A549 (cell line): ENCODE measurements around the gene DIP2C. TPM values are rescaled to one million over a fixed set of nuclear protein-coding genes. Genes with fewer than 3 reads are reported as not detected.
"Not testable (repeated sequence)": the region's sequence is repeated elsewhere in the genome, so short reads cannot be mapped to it uniquely, and the experiment has no call there.

ENCODE experiments used
- ATAC-seq, 2 experiments: fragments of 200-7000 bp in 1 of 2; fragments of >200 bp in 1 of 2; cut with Nextera tagmentation in 1 of 2; cut with Tn5 transposase in 1 of 2; 3 replicates each; pipeline versions ENCODE4 v1.8.0 to v1.9.1; 2018 to 2020; ENCODE audit warnings: mild to moderate bottlenecking in 1 of 2, moderate library complexity in 1 of 2
- CTCF ChIA-PET: fragments of 300-600 bp; sonication (Branson Sonifier 250); formaldehyde crosslinking; extraction: SDS; loops from one replicate; lab custom pipeline; 2021; ENCODE audit warnings: antibody characterized with exemption, inconsistent platforms; lab: Yijun Ruan, JAX
- POLR2A ChIA-PET: fragments of 350-600 bp; formaldehyde crosslinking; extraction: SDS; loops from one replicate; lab custom pipeline; 2021; ENCODE audit warnings: antibody characterized with exemption, inconsistent platforms; lab: Yijun Ruan, JAX
- DNase-seq, 2 experiments: peaks; one replicate each; pipeline versions ENCODE4 v3.0.0 to v3.0.0-alpha.2; 2011 to 2016; ENCODE audit warnings: low read depth in 1 of 2, low spot score in 1 of 2
- FAIRE-seq: peaks from 2 replicates; lab custom pipeline; 2011; peaks lifted over from hg19 to GRCh38; lab: Jason Lieb, UNC
- H3K27ac ChIP-seq, 2 experiments: fragments of >200 bp; sonication (Bioruptor Twin); formaldehyde crosslinking; 3 replicates each; pipeline ENCODE4 v1.5.1; 2016 to 2017
- H3K4me1 ChIP-seq: fragments of >200 bp; sonication (Bioruptor Twin); formaldehyde crosslinking; 3 replicates; pipeline ENCODE4 v1.6.1; 2016
- H3K4me2 ChIP-seq: fragments of >200 bp; sonication (Bioruptor Twin); formaldehyde crosslinking; 3 replicates; pipeline ENCODE4 v1.6.1; 2016
- H3K4me3 ChIP-seq: fragments of >200 bp; sonication (Bioruptor Twin); formaldehyde crosslinking; 3 replicates; pipeline ENCODE4 v1.5.1; 2016
- H3K9me3 ChIP-seq: fragments of >200 bp; sonication (Bioruptor Twin); formaldehyde crosslinking; 3 replicates; pipeline ENCODE4 v1.6.1; 2016
- BHLHE40 ChIP-seq: IDR thresholded peaks from 2 replicates; pipeline ENCODE4 v1.6.1; 2012; ENCODE audit warnings: low read depth, low read length, inconsistent platforms
- CBX2 ChIP-seq: fragments of 200-600 bp; sonication (generic); IDR thresholded peaks from 2 replicates; pipeline ENCODE4 v1.6.1; 2016; ENCODE audit warnings: low read depth, mild to moderate bottlenecking, borderline replicate concordance
- CHD4 ChIP-seq: fragments of 200-600 bp; sonication (generic); IDR thresholded peaks from 2 replicates; pipeline ENCODE4 v1.6.1; 2016; ENCODE audit warnings: antibody characterized with exemption, mild to moderate bottlenecking, borderline replicate concordance
- CTCF ChIP-seq: fragments of >200 bp; sonication (Bioruptor Twin); formaldehyde crosslinking; IDR thresholded peaks from 3 replicates; pipeline ENCODE4 v1.5.1; 2016
- E2F6 ChIP-seq: IDR thresholded peaks from 2 replicates; pipeline ENCODE4 v1.6.1; 2012; ENCODE audit warnings: low read depth, borderline replicate concordance
- FOSL2 ChIP-seq, 2 experiments: fragments of 450-650 bp in 1 of 2; fragments of >200 bp in 1 of 2; sonication (Bioruptor Twin) in 1 of 2; formaldehyde crosslinking; IDR thresholded peaks; 2 replicates each; pipeline versions ENCODE4 v1.5.0 to v1.6.1; 2016 to 2020; ENCODE audit warnings: mild to moderate bottlenecking in 1 of 2, moderate library complexity in 1 of 2
- HOXB13 ChIP-seq: fragments of 250-450 bp; sonication (Bioruptor Pico); IDR thresholded peaks from 2 replicates; pipeline ENCODE4 v1.5.0; 2020; ENCODE audit warnings: low read depth, mild to moderate bottlenecking, moderate library complexity
- HOXB5 ChIP-seq: fragments of 250-450 bp; sonication (Bioruptor Pico); IDR thresholded peaks from 2 replicates; pipeline ENCODE4 v1.5.0; 2020; ENCODE audit warnings: mild to moderate bottlenecking, moderate library complexity
- JUNB ChIP-seq: fragments of >200 bp; sonication (Bioruptor Twin); formaldehyde crosslinking; IDR thresholded peaks from 2 replicates; pipeline ENCODE4 v1.6.1; 2016
- MAFK ChIP-seq: fragments of 450-650 bp; IDR thresholded peaks from 2 replicates; pipeline ENCODE4 v1.6.1; 2014; ENCODE audit not compliant: partially characterized antibody
- MYC ChIP-seq: IDR thresholded peaks from 2 replicates; pipeline ENCODE4 v1.6.1; 2012; ENCODE audit warnings: mild to moderate bottlenecking, inconsistent platforms, low read length, improper control_type of control experiment, borderline replicate concordance
- NR3C1 ChIP-seq: fragments of >200 bp; sonication (Bioruptor Twin); formaldehyde crosslinking; IDR thresholded peaks from 3 replicates; pipeline ENCODE4 v1.6.1; 2017
- PBX3 ChIP-seq: IDR thresholded peaks from 2 replicates; pipeline ENCODE4 v1.6.1; 2012
- TP53 ChIP-seq: fragments of 250-450 bp; sonication (Bioruptor Pico); IDR thresholded peaks from 2 replicates; pipeline ENCODE4 v1.5.0; 2021; ENCODE audit warnings: mild to moderate bottlenecking, moderate library complexity
- WGBS: methylation state at CpG from one replicate; pipeline ENCODE4 v1.1.6; 2017; ENCODE audit errors: missing lambda C conversion rate; 5-methylcytosine and 5-hydroxymethylcytosine counted together
- polyA plus RNA-seq, 4 experiments: library from polyadenylated mRNA; depleted of rRNA in 3 of 4; stranded (reverse); fragments of >200 nt; fragmentation: RNase III in 1 of 4; extraction: RNeasy Plus Mini Kit Qiagen cat#74134 plus additional on column Dnase treatment in 1 of 4; gene quantifications; 2 replicates in 3 of 4; 3 replicates in 1 of 4; pipeline ENCODE4 v1.2.3, GENCODE V29; 2011 to 2017

DIP2C gene
- polyA plus RNA-seq, 2 of the 4 experiments (the other 2 are of a cell fraction): 3.7 to 5.0 TPM

- no peak for TF ChIP-seq HOXB5 (CRISPR knock-in tag)
- TF ChIP-seq E2F6: no peak
- TF ChIP-seq BHLHE40: no peak
- TF ChIP-seq PBX3: no peak
- 81% methylated on average over 11 of the region's 11 CpGs for WGBS
- FAIRE-seq (no peak), ATAC-seq (peak in 1 of 2 experiments; percentile 17; a peak in 1 of 6 replicates), DNase-seq (no peak)
- peaks cover 11% of the 10 kb centered on the region; the same call in 2 of the 3 replicates for H3K4me1 ChIP-seq
- no peaks in the 10 kb centered on the region for H3K9me3 ChIP-seq
- H3K27ac ChIP-seq: no peak overlapping the region
- H3K4me3 ChIP-seq: no peak overlapping the region
- CTCF ChIA-PET: interaction anchor here (1.0 kb wide), 1 partner anchor 22 kb away, joined by 3 read pairs; no protein-coding TSS in a partner anchor
- H3K4me2 ChIP-seq: no peak overlapping the region
- POLR2A ChIA-PET: no interaction called here
Measured at GRCh38 chr10:451021-451471, 238.4 kb downstream of the DIP2C start.

- Histone ChIP-seq H3K4me2 (no peak overlapping the region), H3K9me3 (no peaks in the 10 kb centered on the region), H3K4me1 (peaks cover 11% of the 10 kb centered on the region; the same call in 2 of the 3 replicates), H3K27ac (no peak overlapping the region), H3K4me3 (no peak overlapping the region)
- FAIRE-seq (no peak), DNase-seq (no peak), ATAC-seq (no peak)
- TF ChIP-seq HOXB5 (CRISPR knock-in tag) (no peak), NR3C1 (no peak), MAFK (no peak), TP53 (CRISPR knock-in tag) (no peak), MYC (no peak), FOSL2 (IDR thresholded peaks at IDR 0.05) (no peak), FOSL2 (CRISPR knock-in tag; IDR thresholded peaks at IDR 0.05) (no peak), JUNB (no peak)
- CTCF ChIA-PET: interaction anchor here (0.6 to 1.0 kb wide), 3 partner anchors 22 to 653 kb away, joined by 3 read pairs; no protein-coding TSS in a partner anchor
- POLR2A ChIA-PET: no interaction called here
- 82% methylated on average over 3 of the region's 3 CpGs for WGBS
Measured at GRCh38 chr10:450463-450862, 239.0 kb downstream of the DIP2C start.

GRCh38 chr10:449331-449730, 240.1 kb downstream of the DIP2C start:
- H3K4me1 ChIP-seq, H3K9me3 ChIP-seq, H3K4me2 ChIP-seq, H3K27ac ChIP-seq, FAIRE-seq, H3K4me3 ChIP-seq, DNase-seq, POLR2A ChIA-PET, ATAC-seq, CTCF ChIA-PET: not testable (repeated sequence)
- WGBS: 78% methylated on average over 6 of the region's 6 CpGs

- DNase-seq: no peak
- POLR2A ChIA-PET: no interaction called here
Measured at GRCh38 chr10:443459-443858, 246.0 kb downstream of the DIP2C start.

More at GRCh38 chr10:443459-443858, 246.0 kb downstream of the DIP2C start:
- FAIRE-seq: no peak
- no peak for ATAC-seq
- Histone ChIP-seq H3K9me3 (no peaks in the 10 kb centered on the region), H3K4me2 (no peak overlapping the region), H3K4me3 (no peak overlapping the region)
- TF ChIP-seq CHD4 (no peak), BHLHE40 (no peak), HOXB13 (CRISPR knock-in tag) (no peak), CBX2 (no peak), CTCF (no peak)
- TF ChIP-seq, all 56 proteins: peak for 0
- WGBS: 84% methylated on average over 2 of the region's 2 CpGs
- Histone ChIP-seq H3K4me1 (no peaks in the 10 kb centered on the region), H3K27ac (no peak overlapping the region)
- CTCF ChIA-PET: no interaction called here
